DMS153 treated with DMSO at 0.1 percent for 48 hours (cell line): ENCODE data around the gene RAB11FIP2.

Experiments
- DNase-seq: peaks from one replicate; lab custom pipeline; 2025; ENCODE audit not compliant: unreplicated experiment; lab: John Stamatoyannopoulos, UW

The RAB11FIP2 gene

DNA sequence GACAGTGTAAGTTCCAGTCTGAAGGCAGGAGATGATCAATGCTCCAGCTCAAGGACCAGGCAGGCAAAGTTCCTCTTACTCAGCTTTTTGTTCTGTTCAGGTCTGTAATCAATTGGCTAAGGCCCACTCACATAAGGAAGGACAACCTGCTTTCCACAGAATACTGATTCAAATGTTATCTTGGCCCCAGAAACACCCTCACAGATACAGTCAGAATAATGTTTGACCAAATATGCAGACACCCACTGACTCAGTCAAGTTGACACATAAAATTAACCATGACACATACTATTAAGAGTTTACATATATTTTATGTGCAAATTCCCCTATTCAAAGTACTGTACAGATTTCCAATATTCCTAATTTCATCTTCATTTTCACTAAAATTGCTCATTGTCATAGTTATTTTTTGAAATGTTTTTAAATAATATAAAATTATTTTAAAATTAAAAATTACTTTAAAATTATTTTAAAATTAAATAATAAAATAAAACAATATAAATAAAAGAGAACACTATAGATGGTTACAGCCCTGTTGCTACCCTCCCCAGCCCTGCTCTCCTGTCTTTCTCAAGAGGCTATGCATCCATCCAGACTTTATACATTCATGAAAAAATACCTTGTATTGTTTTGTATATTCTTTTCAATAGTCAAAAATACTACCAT lies 59.4 kb downstream of the RAB11FIP2 start:
- DNase-seq, result no peak

- no peak for DNase-seq
Observed at GRCh38 chr10:117983961-117984360, 62.8 kb downstream of the RAB11FIP2 start.

DNA sequence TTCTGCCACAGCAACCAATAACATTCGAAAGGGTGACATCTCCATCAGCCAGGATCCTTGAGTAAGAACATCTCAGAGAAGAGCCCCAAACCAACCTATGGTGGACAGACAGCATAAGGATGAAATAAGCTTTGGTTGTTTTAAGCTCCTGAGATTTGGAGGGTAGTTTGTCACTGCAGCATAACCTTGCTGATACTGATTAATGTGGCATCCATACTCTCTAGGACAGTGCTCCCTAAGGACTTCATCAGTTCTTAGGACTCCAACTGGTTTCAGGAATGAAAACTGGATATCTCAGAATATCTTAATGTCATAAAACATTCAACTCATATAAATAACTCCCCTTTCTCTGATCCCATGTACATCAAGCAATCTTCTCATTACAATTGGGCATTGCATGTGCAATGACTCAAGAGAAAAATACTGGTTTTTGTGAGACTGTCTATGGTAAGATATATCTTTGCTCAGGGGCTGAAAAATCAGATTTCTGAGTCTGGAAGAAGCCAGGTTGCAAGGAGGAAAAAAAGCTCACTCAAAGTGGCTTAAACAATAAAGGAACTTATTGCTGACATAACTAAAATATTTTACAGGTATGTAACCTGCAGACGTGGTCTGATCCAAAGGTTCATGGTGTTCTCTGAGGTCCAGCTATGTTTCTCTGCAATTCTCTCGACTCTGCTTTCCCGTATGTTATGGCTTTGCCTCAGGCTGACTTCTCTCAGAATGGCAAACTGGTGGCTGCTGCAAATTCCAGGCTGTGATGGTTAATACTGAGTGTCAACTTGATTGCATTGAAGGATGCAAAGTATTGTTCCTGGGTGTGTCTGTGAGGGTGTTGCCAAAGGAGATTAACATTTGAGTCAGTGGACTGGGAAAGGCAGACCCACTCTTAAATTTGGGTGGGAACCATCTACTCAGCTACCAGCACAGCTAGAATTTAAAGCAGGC lies 65.7 kb downstream of the RAB11FIP2 start:
- DNase-seq, result no peak

DNA sequence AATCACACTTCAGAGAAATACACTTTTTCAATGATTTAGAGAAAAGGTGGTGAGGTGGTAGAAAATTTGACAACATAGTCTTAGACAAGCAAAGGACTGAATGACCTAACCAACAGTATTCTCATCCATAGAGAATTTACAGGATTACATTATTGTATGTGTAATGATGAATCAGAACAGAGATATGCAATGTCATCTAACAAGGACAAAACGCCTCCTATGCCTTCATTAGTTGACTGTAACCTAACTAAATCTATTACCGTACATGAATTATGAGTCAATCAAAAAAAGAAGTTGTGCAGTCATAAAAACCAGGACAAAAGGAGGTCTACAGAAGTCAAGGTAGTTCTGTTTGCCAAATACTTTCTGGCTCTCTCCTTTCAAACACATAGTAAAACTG lies 66.5 kb downstream of the RAB11FIP2 start:
- no peak for DNase-seq

DNA sequence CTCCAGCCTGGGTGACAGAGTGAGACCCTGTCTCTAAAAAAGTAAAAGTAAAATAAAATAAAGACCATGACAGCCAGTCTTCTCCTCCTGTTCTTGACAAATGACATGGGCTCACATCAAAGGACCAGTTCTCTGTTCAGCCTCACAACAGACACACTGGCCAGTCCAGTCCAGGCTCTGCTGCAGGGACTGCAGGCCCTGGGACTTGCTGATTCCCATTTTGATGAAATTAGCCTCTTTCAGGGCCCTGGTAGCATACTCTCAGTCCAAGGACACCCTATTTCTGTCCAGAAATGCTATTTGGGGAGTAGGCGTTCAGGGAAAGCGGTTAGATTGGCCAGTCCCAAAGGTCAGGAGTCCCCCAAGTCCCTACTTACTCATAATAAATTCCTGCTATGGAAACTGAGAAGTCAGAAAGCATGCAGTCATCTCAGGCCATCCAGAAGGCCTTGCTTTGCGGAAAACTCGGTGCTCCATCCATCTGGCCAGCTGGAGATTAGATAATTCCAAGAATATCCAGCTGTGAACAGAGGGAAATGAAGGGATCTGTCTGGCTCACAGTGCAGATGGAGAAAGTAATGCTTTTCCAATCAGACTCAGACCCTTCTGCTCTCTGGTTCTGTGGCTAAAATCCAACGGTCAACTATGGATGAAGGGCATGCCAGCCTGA lies 74.4 kb downstream of the RAB11FIP2 start:
- DNase-seq, result no peak

- DNase-seq, result no peak
Observed at GRCh38 chr10:117970962-117971361, 75.8 kb downstream of the RAB11FIP2 start.

GRCh38 chr10:117969592-117969991 lies 77.1 kb downstream of the RAB11FIP2 start:
- no peak for DNase-seq

DNA sequence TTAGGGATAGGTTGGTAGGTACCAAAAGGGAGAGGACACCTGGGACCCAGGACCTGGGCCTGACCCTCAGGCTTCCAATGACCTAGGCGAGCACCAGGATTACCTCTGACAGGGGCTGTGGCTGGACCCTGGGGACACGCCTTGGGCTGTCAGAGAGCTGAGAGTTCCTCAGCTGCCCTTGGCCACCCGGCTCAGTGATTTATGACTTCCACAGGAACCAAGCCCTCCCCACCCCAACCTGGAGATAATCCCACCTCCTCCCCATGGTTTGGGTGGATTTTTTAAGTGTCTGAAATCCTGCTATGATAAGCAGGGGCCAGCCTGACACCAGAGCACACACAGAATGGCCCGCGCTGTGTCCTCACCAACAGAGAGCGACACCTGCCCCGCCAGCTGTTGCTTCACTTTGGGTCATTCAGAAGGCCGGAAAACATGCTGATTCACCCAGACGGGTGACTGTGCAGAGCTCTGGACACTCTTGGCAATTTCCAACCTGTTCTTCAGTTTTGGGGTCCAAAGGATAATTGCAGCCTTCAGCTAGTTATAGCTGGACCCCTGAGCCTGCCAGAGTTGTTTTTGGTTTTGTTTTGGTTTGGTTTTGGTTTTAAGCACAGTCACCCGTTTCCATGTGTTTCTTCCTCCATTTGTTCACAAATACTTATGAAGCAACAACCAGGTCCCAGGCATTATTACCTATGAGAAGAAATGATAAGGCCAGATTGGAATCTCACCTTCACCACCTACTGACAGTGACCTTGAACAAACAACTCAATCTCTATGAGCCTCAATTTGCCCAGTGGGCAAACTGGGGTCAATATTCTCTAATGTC lies 78.2 kb downstream of the RAB11FIP2 start:
- DNase-seq, result no peak

GRCh38 chr10:117967149-117967650 lies 79.5 kb downstream of the RAB11FIP2 start:
- DNase-seq, result peak; percentile 16

DNA sequence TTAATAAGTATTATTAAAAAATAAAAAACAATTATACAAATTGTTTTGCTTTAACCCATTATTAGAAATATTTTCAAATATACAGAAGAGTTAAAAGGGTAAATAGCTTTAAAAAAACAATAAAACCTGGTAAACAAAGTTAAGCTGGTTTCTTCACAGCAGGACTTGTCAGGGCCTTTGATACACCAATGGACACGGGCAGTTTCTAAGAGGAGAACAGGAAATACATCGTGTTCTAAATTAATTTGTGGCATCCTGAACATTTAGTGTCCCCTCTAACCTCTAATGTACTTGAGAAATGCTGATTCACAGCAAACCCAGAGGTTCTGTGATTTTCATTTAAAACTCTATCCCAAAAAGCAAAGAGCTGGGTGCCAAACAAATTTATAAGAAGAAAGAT lies 80.8 kb downstream of the RAB11FIP2 start:
- no peak for DNase-seq

DNA sequence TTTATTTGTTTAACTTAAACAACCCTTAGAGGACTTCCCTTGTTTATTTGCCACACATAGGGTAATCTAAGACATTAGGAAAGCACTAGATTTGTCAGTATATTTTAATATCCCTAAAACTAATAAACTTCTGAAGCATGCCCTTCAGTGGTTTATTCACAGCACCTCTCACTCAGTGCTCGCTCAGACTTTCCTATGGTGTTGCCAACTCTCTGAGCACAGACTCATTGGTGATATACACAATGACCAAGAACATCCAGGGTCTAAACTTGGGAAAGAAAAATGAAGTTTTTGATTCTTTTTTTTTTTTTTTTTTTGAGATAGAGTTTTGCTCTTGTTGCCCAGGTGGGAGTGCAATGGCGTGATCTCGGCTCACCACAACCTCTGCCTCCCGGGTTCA lies 82.2 kb downstream of the RAB11FIP2 start:
- DNase-seq, result no peak

- DNase-seq, result no peak
Observed at GRCh38 chr10:117960345-117960935, 86.3 kb downstream of the RAB11FIP2 start.

GRCh38 chr10:117956972-117957371 lies 89.8 kb downstream of the RAB11FIP2 start:
- no peak for DNase-seq

DNA sequence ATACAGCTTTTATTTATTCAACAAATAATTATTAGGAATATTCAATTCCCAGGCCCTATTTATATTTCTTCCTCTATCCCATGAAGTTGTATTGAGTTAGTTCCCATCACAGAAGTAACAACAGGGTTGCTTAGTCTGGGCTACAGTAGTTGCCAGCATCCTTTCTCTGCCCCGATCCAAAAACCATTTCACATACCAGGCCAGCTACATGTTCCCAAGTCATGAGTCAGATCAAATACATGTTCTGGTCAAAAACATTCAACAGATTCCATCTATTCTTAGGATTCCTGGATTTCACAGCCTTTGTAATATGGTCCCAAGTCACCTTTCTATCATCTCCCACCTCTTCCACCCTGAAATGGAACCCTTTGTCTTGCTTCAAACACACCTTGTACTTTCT lies 91.6 kb downstream of the RAB11FIP2 start:
- no peak for DNase-seq
